IMR-90 (cell line): ENCODE results near the gene LGALS3. TPM values are rescaled to one million over a fixed set of nuclear protein-coding genes. Genes with fewer than 3 reads are reported as not detected.

Source experiments
- ATAC-seq: fragments of 200-7000 bp; cut with Tn5 transposase; 2 replicates; pipeline ENCODE4 v1.9.1; 2020; ENCODE audit warnings: low read depth, mild to moderate bottlenecking, moderate library complexity
- BruUV-seq: library from RNA; stranded (reverse); fragments of 400-500 nt; replicated peaks from 2 replicates; lab custom pipeline; 2021; lab: Mats Ljungman, UMichigan
- CTCF ChIA-PET: fragments of 300-600 bp; formaldehyde crosslinking; extraction: SDS; loops from one replicate; lab custom pipeline; 2021; ENCODE audit warnings: antibody characterized with exemption; lab: Yijun Ruan, JAX
- POLR2A ChIA-PET: fragments of 300-600 bp; sonication (Branson Sonifier 250); formaldehyde crosslinking; loops from one replicate; lab custom pipeline; 2022; ENCODE audit warnings: antibody characterized with exemption; ENCODE audit not compliant: unreplicated experiment; lab: Charles Lee
- DNase-seq: peaks from one replicate; pipeline ENCODE4 v3.0.0; 2013
- H2AFZ ChIP-seq: replicated peaks from 2 replicates; pipeline ENCODE3; 2013; ENCODE audit warnings: low read length, mild to moderate bottlenecking; ENCODE audit not compliant: poor library complexity
- H2AK5ac ChIP-seq: 2 replicates; pipeline ENCODE4 v1.6.1; 2013; ENCODE audit warnings: low read depth, low read length, inconsistent platforms
- H2AK9ac ChIP-seq: replicated peaks from 2 replicates; pipeline ENCODE3; 2013; ENCODE audit warnings: mild to moderate bottlenecking, low read depth, low read length, moderate library complexity; ENCODE audit not compliant: poor library complexity
- H2BK120ac ChIP-seq: 2 replicates; pipeline ENCODE4 v1.6.1; 2013; ENCODE audit warnings: low read depth, low read length, inconsistent platforms
- H2BK15ac ChIP-seq: 3 replicates; pipeline ENCODE4 v1.6.1; 2013; ENCODE audit warnings: low read depth, low read length, inconsistent platforms
- H2BK20ac ChIP-seq: 2 replicates; pipeline ENCODE4 v1.6.1; 2013; ENCODE audit warnings: low read depth, mild to moderate bottlenecking, inconsistent platforms, low read length, moderate library complexity
- H2BK5ac ChIP-seq: 2 replicates; pipeline ENCODE4 v1.6.1; 2013; ENCODE audit warnings: mild to moderate bottlenecking, low read depth, low read length, inconsistent platforms; ENCODE audit not compliant: poor library complexity, severe bottlenecking
- H3K14ac ChIP-seq: replicated peaks from 2 replicates; pipeline ENCODE4 v1.6.1; 2013; ENCODE audit warnings: low read depth, low read length, inconsistent platforms
- H3K18ac ChIP-seq: 2 replicates; pipeline ENCODE4 v1.6.1; 2013; ENCODE audit warnings: low read depth, low read length, control low read depth
- H3K23ac ChIP-seq: 2 replicates; pipeline ENCODE4 v1.6.1; 2013; ENCODE audit warnings: low read depth, low read length, inconsistent platforms
- H3K27ac ChIP-seq: 2 replicates; pipeline ENCODE4 v1.5.1; 2013; ENCODE audit warnings: mild to moderate bottlenecking, control low read depth, low read length; ENCODE audit not compliant: insufficient read depth
- H3K27me3 ChIP-seq: 2 replicates; pipeline ENCODE4 v1.6.1; 2013; ENCODE audit warnings: low read length; ENCODE audit not compliant: control insufficient read depth, insufficient read depth
- H3K36me3 ChIP-seq: 2 replicates; pipeline ENCODE4 v1.6.1; 2013; ENCODE audit warnings: low read length, mixed read lengths; ENCODE audit not compliant: control insufficient read depth, insufficient read depth
- H3K4ac ChIP-seq: 2 replicates; pipeline ENCODE4 v1.6.1; 2013; ENCODE audit warnings: low read depth, low read length, inconsistent platforms
- H3K4me1 ChIP-seq: 2 replicates; pipeline ENCODE4 v1.6.1; 2013; ENCODE audit warnings: low read length, mixed read lengths; ENCODE audit not compliant: control insufficient read depth, insufficient read depth
- H3K4me2 ChIP-seq: 2 replicates; pipeline ENCODE4 v1.6.1; 2013; ENCODE audit warnings: low read depth, mild to moderate bottlenecking, control low read depth, low read length, moderate library complexity
- H3K4me3 ChIP-seq: 2 replicates; pipeline ENCODE4 v1.5.1; 2013; ENCODE audit warnings: low read depth, mild to moderate bottlenecking, control low read depth, low read length, moderate library complexity; ENCODE audit not compliant: insufficient read depth
- H3K56ac ChIP-seq: 2 replicates; pipeline ENCODE4 v1.6.1; 2013; ENCODE audit warnings: low read length, inconsistent platforms; ENCODE audit not compliant: insufficient read depth; ENCODE audit errors: extremely low read depth
- H3K79me1 ChIP-seq, 2 experiments: 2 replicates each; pipeline ENCODE4 v1.6.1; 2013; ENCODE audit warnings: low read length in 2 of 2, inconsistent platforms in 1 of 2, low read depth in 1 of 2
- H3K9ac ChIP-seq: 2 replicates; pipeline ENCODE4 v1.6.1; 2013; ENCODE audit warnings: low read depth, low read length, control low read depth
- H3K9me1 ChIP-seq: 2 replicates; pipeline ENCODE4 v1.6.1; 2013; ENCODE audit warnings: low read length, inconsistent platforms; ENCODE audit not compliant: insufficient read depth
- H3K9me3 ChIP-seq: 2 replicates; pipeline ENCODE4 v1.6.1; 2013; ENCODE audit warnings: low read length; ENCODE audit not compliant: control insufficient read depth, insufficient read depth
- H4K20me1 ChIP-seq: 2 replicates; pipeline ENCODE4 v1.6.1; 2013; ENCODE audit warnings: low read length, inconsistent platforms; ENCODE audit not compliant: insufficient read depth
- H4K5ac ChIP-seq: 2 replicates; pipeline ENCODE4 v1.6.1; 2013; ENCODE audit warnings: mild to moderate bottlenecking, low read depth, low read length, control low read depth
- H4K8ac ChIP-seq, 2 experiments: 2 replicates each; pipeline ENCODE4 v1.6.1; 2013; ENCODE audit warnings: low read depth in 2 of 2, low read length in 2 of 2, control low read depth in 1 of 2, inconsistent platforms in 1 of 2
- H4K91ac ChIP-seq: 2 replicates; pipeline ENCODE4 v1.6.1; 2013; ENCODE audit warnings: low read depth, low read length, inconsistent platforms; ENCODE audit not compliant: insufficient read depth
- BHLHE40 ChIP-seq: fragments of 150-350 bp; IDR thresholded peaks from 2 replicates; pipeline ENCODE4 v1.6.1; 2016; ENCODE audit warnings: mild to moderate bottlenecking, low read depth, low read length
- CEBPB ChIP-seq: IDR thresholded peaks from 2 replicates; pipeline ENCODE4 v1.6.1; 2012; ENCODE audit warnings: low read depth, low read length, improper control_type of control experiment
- CHD1 ChIP-seq: IDR thresholded peaks from 2 replicates; pipeline ENCODE4 v1.6.1; 2012; ENCODE audit warnings: low read depth, low read length, improper control_type of control experiment
- FOS ChIP-seq: fragments of 150-350 bp; IDR thresholded peaks from 2 replicates; pipeline ENCODE4 v1.6.1; 2016; ENCODE audit warnings: low read depth, low read length
- MAFK ChIP-seq: IDR thresholded peaks from 2 replicates; pipeline ENCODE4 v1.6.1; 2012; ENCODE audit warnings: low read depth, low read length, improper control_type of control experiment
- MAZ ChIP-seq: IDR thresholded peaks from 2 replicates; pipeline ENCODE4 v1.6.1; 2012; ENCODE audit warnings: low read depth, mild to moderate bottlenecking, low read length, improper control_type of control experiment, moderate library complexity, borderline replicate concordance
- MXI1 ChIP-seq: IDR thresholded peaks from 2 replicates; pipeline ENCODE4 v1.6.1; 2012; ENCODE audit warnings: low read depth, mild to moderate bottlenecking, low read length, moderate library complexity, borderline replicate concordance
- POLR2A ChIP-seq: IDR thresholded peaks from 2 replicates; pipeline ENCODE4 v1.6.1; 2012; ENCODE audit warnings: mild to moderate bottlenecking, low read depth, low read length
- RCOR1 ChIP-seq: IDR thresholded peaks from 2 replicates; pipeline ENCODE4 v1.6.1; 2012; ENCODE audit warnings: mild to moderate bottlenecking, low read length, improper control_type of control experiment; ENCODE audit not compliant: insufficient replicate concordance
- WGBS, 2 experiments: methylation state at CpG; one replicate each; pipeline versions ENCODE4 v1.1.5 to v1.1.7; 2013; ENCODE audit warnings: missing lambda C conversion rate in 2 of 2; ENCODE audit not compliant: insufficient read length in 1 of 2; ENCODE audit errors: extremely low coverage in 2 of 2; 5-methylcytosine and 5-hydroxymethylcytosine counted together
- dilution Hi-C: fragments of 300-500 bp; cut with HindIII; formaldehyde crosslinking; loops from one replicate; pipeline ENCODE4 v1.14.3; 2018; ENCODE audit warnings: low sequenced_read_pairs; ENCODE audit not compliant: unreplicated experiment
- in situ Hi-C: fragments of 300-500 bp; cut with MboI; formaldehyde crosslinking; loops from 3 replicates; pipeline ENCODE4 v1.14.3; 2019; ENCODE audit warnings: low sequenced_read_pairs, inconsistent platforms, mixed read lengths
- intact Hi-C: fragments of 100-400 bp; cut with micrococcal nuclease; formaldehyde crosslinking; loops from 2 replicates; pipeline ENCODE4 v1.10.0; 2022
- polyA plus RNA-seq, 3 experiments: library from polyadenylated mRNA; depleted of rRNA; stranded (reverse); fragments of >200 nt; gene quantifications; 2 replicates each; pipeline ENCODE4 v1.2.3, GENCODE V29; 2012; ENCODE audit warnings: low replicate concordance in 1 of 3
- total RNA-seq: library from RNA; depleted of rRNA; stranded (reverse); fragments of >200 nt; gene quantifications from 2 replicates; pipeline ENCODE4 v1.2.3, GENCODE V29; 2012
- TF ChIP-seq, protein P1 (sequence below): conservative IDR thresholded peaks from 2 replicates; pipeline ENCODE4 v1.5.1; 2012; ENCODE audit warnings: mild to moderate bottlenecking, low read depth, low read length, improper control_type of control experiment

The LGALS3 gene
- total and polyA plus RNA-seq, 2 of the 4 experiments (the other 2 are of a cell fraction): 84.4 to 171 TPM

DNA sequence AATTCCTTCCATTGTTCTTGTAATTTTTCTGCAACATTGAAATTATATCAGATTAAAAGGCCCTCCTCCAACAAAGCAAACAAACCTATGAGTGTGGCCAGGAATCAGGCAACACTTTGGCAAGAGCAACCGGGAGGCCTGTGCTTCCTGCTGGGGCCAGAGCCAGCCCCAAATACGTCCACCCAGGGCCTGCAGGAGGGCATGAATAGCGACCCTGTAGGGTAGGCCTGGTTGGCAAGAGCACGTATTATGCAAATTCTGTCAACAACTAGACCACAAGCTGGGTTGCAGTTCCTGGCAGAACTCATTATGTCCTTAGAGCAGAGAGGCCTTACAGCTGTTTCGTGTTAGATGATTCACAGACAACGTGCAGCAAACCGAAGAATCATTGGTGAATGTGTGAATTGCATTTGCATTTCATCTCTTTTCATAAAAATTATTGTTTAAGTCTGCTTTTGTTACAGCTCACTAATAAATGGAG, 26.9 kb upstream of the LGALS3 start:
- Histone ChIP-seq H3K27ac (peak overlapping the region; percentile 96), H3K14ac (0 out of 2 replicates have a peak overlapping the region, but pooled peaks have one; percentile 2), H3K27me3 (no peaks in the 10 kb centered on the region), H2BK15ac (peak overlapping the region; percentile 1; the same call in 2 of the 3 replicates), H4K91ac (peak overlapping the region; percentile 3; the same call in 1 of the 2 replicates), H3K4ac (peak overlapping the region; percentile 93), H3K23ac (0 out of 2 replicates have a peak overlapping the region, but pooled peaks have one; percentile 15), H2AK9ac (peak overlapping the region; percentile 83), H3K4me1 (peaks cover 17% of the 10 kb centered on the region), H4K8ac (peak overlapping the region; percentile 45 to 90; a peak in 3 of 4 replicates), H3K9ac (no peak overlapping the region), H3K79me1 (peaks cover 2 to 17% of the 10 kb centered on the region in 2 experiments; a peak in 3 of 4 replicates), H3K9me1 (peaks cover 18% of the 10 kb centered on the region), H2BK120ac (peak overlapping the region; percentile 99), H2BK5ac (peak overlapping the region; percentile 97), H4K5ac (no peak overlapping the region), H2BK20ac (peak overlapping the region; percentile 99; the same call in 1 of the 2 replicates), H2AFZ (peak overlapping the region; percentile 84), H2AK5ac (no peak overlapping the region), H3K9me3 (peaks cover 7% of the 10 kb centered on the region), H3K56ac (peak overlapping the region; percentile 2; the same call in 1 of the 2 replicates), H4K20me1 (no peaks in the 10 kb centered on the region), H3K36me3 (no peaks in the 10 kb centered on the region), H3K4me3 (no peak overlapping the region), H3K4me2 (no peak overlapping the region), H3K18ac (no peak overlapping the region; the same call in 1 of the 2 replicates)
- in situ Hi-C loops: no loop called here
- peak; percentile 77 for ATAC-seq
- ChIA-PET CTCF (interaction anchor here (1.0 to 1.6 kb wide), 3 partner anchors 8 to 51 kb away, joined by 3 to 9 read pairs (median 4); partner anchors contain the start of gene MAPK1IP1L), POLR2A (no interaction called here)
- intact Hi-C loops: loop anchor here (2.0 to 5.0 kb wide), 3 partner anchors 21 to 50 kb away; no protein-coding TSS in a partner anchor
- dilution Hi-C loops: no loop called here
- no CpG with 5 or more reads among the region's 7 CpGs for WGBS, 2 experiments
- peak; percentile 96 for DNase-seq
- TF ChIP-seq CEBPB (peak; percentile 74), BHLHE40 (peak; percentile 73), MAZ (peak; percentile 24; the same call in 1 of the 2 replicates), POLR2A (0 out of 2 replicates have a peak, but pooled peaks have one; percentile 36), MAFK (no peak), RCOR1 (peak; percentile 27), FOS (peak; percentile 59; the same call in 1 of the 2 replicates), CHD1 (no peak), MXI1 (no peak)
- TF ChIP-seq, protein P1, sequence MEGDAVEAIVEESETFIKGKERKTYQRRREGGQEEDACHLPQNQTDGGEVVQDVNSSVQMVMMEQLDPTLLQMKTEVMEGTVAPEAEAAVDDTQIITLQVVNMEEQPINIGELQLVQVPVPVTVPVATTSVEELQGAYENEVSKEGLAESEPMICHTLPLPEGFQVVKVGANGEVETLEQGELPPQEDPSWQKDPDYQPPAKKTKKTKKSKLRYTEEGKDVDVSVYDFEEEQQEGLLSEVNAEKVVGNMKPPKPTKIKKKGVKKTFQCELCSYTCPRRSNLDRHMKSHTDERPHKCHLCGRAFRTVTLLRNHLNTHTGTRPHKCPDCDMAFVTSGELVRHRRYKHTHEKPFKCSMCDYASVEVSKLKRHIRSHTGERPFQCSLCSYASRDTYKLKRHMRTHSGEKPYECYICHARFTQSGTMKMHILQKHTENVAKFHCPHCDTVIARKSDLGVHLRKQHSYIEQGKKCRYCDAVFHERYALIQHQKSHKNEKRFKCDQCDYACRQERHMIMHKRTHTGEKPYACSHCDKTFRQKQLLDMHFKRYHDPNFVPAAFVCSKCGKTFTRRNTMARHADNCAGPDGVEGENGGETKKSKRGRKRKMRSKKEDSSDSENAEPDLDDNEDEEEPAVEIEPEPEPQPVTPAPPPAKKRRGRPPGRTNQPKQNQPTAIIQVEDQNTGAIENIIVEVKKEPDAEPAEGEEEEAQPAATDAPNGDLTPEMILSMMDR: no peak
- BruUV-seq: no TSS peak
